ENCODE results near the gene TMEM178B.
"Not testable (repeated sequence)": the region's sequence is repeated elsewhere in the genome, so short reads cannot be mapped to it uniquely, and the experiment has no call there.

Gene TMEM178B

GRCh38 chr7:141363748-141364147, 289.9 kb downstream of the TMEM178B start:
- intact Hi-C loops (cut with DNase I), result no loop called here
- DNase-seq, result no peak

GRCh38 chr7:141366091-141366621, 292.3 kb downstream of the TMEM178B start:
- DNase-seq, result no peak
- intact Hi-C loops (cut with DNase I), result no loop called here

GRCh38 chr7:141369422-141369821, 295.6 kb downstream of the TMEM178B start:
- intact Hi-C loops (cut with DNase I), result no loop called here
- DNase-seq, result peak in 2 of 10 donors; percentile 68 to 88

GRCh38 chr7:141370178-141370577, 296.3 kb downstream of the TMEM178B start:
- no peak for DNase-seq
- intact Hi-C loops (cut with DNase I), result no loop called here

GRCh38 chr7:141370650-141371049, 296.8 kb downstream of the TMEM178B start:
- intact Hi-C loops (cut with DNase I), result no loop called here
- DNase-seq, result no peak

- intact Hi-C loops (cut with DNase I), result no loop called here
- peak in 4 of 10 donors; percentile 36 to 89 (median 67) for DNase-seq
Measured at GRCh38 chr7:141374425-141374824, 300.6 kb downstream of the TMEM178B start.

GRCh38 chr7:141375442-141375841, 301.6 kb downstream of the TMEM178B start:
- intact Hi-C loops (cut with DNase I), result no loop called here
- no peak for DNase-seq

- no peak for DNase-seq
- intact Hi-C loops (cut with DNase I), result no loop called here
Measured at GRCh38 chr7:141377906-141378305, 304.0 kb downstream of the TMEM178B start.

- DNase-seq, result no peak
- intact Hi-C loops (cut with DNase I), result no loop called here
Measured at GRCh38 chr7:141378405-141378804, 304.5 kb downstream of the TMEM178B start.

GRCh38 chr7:141381794-141382427, 308.0 kb downstream of the TMEM178B start:
- DNase-seq, result no peak
- intact Hi-C loops (cut with DNase I), result no loop called here

- intact Hi-C loops (cut with DNase I); DNase-seq: not testable (repeated sequence)
Measured at GRCh38 chr7:141383356-141383755, 309.5 kb downstream of the TMEM178B start.

- intact Hi-C loops (cut with DNase I), result no loop called here
- DNase-seq, result no peak
Measured at GRCh38 chr7:141386881-141387280, 313.0 kb downstream of the TMEM178B start.

GRCh38 chr7:141387521-141388217, 313.8 kb downstream of the TMEM178B start:
- intact Hi-C loops (cut with DNase I), result no loop called here
- peak in 4 of 10 donors; percentile 32 to 86 (median 83) for DNase-seq

- DNase-seq, result no peak
- intact Hi-C loops (cut with DNase I), result no loop called here
Measured at GRCh38 chr7:141389140-141389796, 315.4 kb downstream of the TMEM178B start.

GRCh38 chr7:141390339-141390738, 316.5 kb downstream of the TMEM178B start:
- intact Hi-C loops (cut with DNase I), result no loop called here
- peak in 1 of 10 donors; percentile 61 for DNase-seq

GRCh38 chr7:141393056-141393455, 319.2 kb downstream of the TMEM178B start:
- DNase-seq, result no peak
- intact Hi-C loops (cut with DNase I), result no loop called here

- intact Hi-C loops (cut with DNase I), result no loop called here
- no peak for DNase-seq
Measured at GRCh38 chr7:141397236-141398163, 323.6 kb downstream of the TMEM178B start.

GRCh38 chr7:141400356-141400755, 326.5 kb downstream of the TMEM178B start:
- intact Hi-C loops (cut with DNase I), result no loop called here
- no peak for DNase-seq

- intact Hi-C loops (cut with DNase I), result no loop called here
- DNase-seq, result peak in 8 of 10 donors; percentile 33 to 90 (median 48)
Measured at GRCh38 chr7:141402277-141402996, 328.6 kb downstream of the TMEM178B start.

GRCh38 chr7:141403846-141404245, 330.0 kb downstream of the TMEM178B start:
- intact Hi-C loops (cut with DNase I); DNase-seq: not testable (repeated sequence)
